Uterus (tissue), 4 donors: ENCODE measurements around the gene TMPRSS3. TPM values are rescaled to one million over a fixed set of nuclear protein-coding genes. Genes with fewer than 3 reads are reported as not detected.

Experiments used
- DNase-seq, 2 donors: peaks; one replicate each; pipeline ENCODE4 v3.0.0-alpha.2; 2019 to 2020
- H3K27ac ChIP-seq, 2 donors: fragments of 200-600 bp; sonication (generic); 1 replicate in 1 of 2; 2 replicates in 1 of 2; pipeline ENCODE4 v1.5.1; 2016 to 2018
- H3K27me3 ChIP-seq, 2 donors: fragments of 200-600 bp; sonication (generic); one replicate each; pipeline ENCODE4 v1.5.1; 2018 to 2019; ENCODE audit warnings: control low read depth in 1 of 2
- H3K36me3 ChIP-seq, 2 donors: fragments of 200-600 bp; sonication (generic); one replicate each; pipeline ENCODE4 v1.5.1; 2019; ENCODE audit warnings: control low read depth in 1 of 2
- H3K4me1 ChIP-seq, 2 donors: fragments of 200-600 bp; sonication (generic); one replicate each; pipeline ENCODE4 v1.5.1; 2018 to 2019; ENCODE audit warnings: control low read depth in 1 of 2
- H3K4me3 ChIP-seq, 2 donors: fragments of 200-600 bp; sonication (generic); 1 replicate in 1 of 2; 2 replicates in 1 of 2; pipeline ENCODE4 v1.5.1; 2018 to 2019; ENCODE audit warnings: mild to moderate bottlenecking in 1 of 2
- H3K9me3 ChIP-seq, 2 donors: fragments of 200-600 bp; sonication (generic); one replicate each; pipeline ENCODE4 v1.5.1; 2019; ENCODE audit warnings: control low read depth in 1 of 2
- POLR2A ChIP-seq, 2 donors: fragments of 450-650 bp; IDR thresholded peaks; one replicate each; pipeline ENCODE4 v1.6.1; 2016; ENCODE audit warnings: antibody characterized with exemption in 2 of 2, mild to moderate bottlenecking in 1 of 2, moderate library complexity in 1 of 2
- intact Hi-C: fragments of 100-400 bp; cut with DNase I; formaldehyde crosslinking; loops from one replicate; pipeline ENCODE4 v1.15.1; 2023; ENCODE audit warnings: low total_unique reads
- total RNA-seq, 4 donors: library from RNA; depleted of rRNA in 3 of 4; stranded (reverse); fragments of >200 nt in 3 of 4; gene quantifications; one replicate each; pipeline versions ENCODE4 v1.1.0 to v1.2.4, GENCODE V29; 2014 to 2023
- TF ChIP-seq, protein P1 (sequence below), 4 experiments: fragments of 200-600 bp in 2 of 4; fragments of 450-650 bp in 2 of 4; sonication (generic) in 2 of 4; IDR thresholded peaks; one replicate each; pipeline ENCODE4 v1.5.1; 2016 to 2019; ENCODE audit warnings: antibody characterized with exemption in 4 of 4, mild to moderate bottlenecking in 2 of 4, moderate library complexity in 1 of 4
- donor health status: DM: yes; HTN: yes; CAD: no.

Gene TMPRSS3
- total RNA-seq, 4 donors from 2014 or later: 0.18 to 4.4 TPM; not detected in 2

DNA sequence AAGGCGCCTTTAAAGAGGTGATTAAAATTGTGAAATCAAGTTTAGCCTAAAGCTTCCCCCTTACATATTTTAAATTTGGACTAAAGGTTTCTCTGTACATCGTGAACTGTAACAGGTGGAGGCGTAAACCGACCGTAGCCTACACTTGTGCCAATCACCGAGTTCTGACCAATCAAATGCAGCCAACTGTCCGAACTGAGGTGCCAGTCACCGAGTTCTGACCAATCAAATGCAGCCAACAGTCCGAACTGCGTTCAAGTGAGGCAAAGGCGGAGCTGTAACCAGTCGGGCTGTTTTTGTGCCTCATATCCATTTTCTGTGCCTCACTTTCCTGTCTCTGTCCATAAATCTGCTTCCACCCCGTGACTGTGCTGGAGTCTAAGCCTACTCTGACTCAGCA, 36.9 kb downstream of the TMPRSS3 start:
- Histone ChIP-seq H3K27me3 (no peaks in the 10 kb centered on the region), H3K9me3 (peaks cover 0 to 2% of the 10 kb centered on the region in 2 donors), H3K4me1 (no peaks in the 10 kb centered on the region), H3K4me3 (no peak overlapping the region), H3K27ac (no peak overlapping the region), H3K36me3 (no peaks in the 10 kb centered on the region)
- intact Hi-C loops: no loop called here
- DNase-seq: no peak
- no peak for TF ChIP-seq POLR2A (IDR thresholded peaks at IDR 0.05)
- TF ChIP-seq, protein P1, sequence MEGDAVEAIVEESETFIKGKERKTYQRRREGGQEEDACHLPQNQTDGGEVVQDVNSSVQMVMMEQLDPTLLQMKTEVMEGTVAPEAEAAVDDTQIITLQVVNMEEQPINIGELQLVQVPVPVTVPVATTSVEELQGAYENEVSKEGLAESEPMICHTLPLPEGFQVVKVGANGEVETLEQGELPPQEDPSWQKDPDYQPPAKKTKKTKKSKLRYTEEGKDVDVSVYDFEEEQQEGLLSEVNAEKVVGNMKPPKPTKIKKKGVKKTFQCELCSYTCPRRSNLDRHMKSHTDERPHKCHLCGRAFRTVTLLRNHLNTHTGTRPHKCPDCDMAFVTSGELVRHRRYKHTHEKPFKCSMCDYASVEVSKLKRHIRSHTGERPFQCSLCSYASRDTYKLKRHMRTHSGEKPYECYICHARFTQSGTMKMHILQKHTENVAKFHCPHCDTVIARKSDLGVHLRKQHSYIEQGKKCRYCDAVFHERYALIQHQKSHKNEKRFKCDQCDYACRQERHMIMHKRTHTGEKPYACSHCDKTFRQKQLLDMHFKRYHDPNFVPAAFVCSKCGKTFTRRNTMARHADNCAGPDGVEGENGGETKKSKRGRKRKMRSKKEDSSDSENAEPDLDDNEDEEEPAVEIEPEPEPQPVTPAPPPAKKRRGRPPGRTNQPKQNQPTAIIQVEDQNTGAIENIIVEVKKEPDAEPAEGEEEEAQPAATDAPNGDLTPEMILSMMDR (IDR thresholded peaks at IDR 0.05): no peak

DNA sequence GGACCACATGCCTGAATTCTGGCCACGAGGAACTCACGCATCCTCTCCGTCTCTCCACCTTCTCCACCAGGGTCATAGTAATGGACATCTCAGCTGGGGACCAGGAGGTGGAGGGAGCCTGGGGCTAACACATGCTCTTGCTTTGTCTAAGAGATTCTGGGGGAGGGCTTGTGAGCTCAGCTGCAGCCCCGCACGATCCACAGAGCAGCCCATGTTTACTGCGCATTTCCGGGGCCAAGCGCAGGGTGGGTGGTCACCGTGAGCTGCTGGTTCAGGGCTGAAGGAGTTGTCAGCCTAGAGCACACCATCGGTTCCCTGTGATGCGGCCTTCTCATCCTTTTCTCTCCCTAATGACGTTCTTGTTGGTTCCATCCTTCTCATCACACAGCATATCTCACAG, 37.6 kb downstream of the TMPRSS3 start:
- TF ChIP-seq, protein P1 (IDR thresholded peaks at IDR 0.05): no peak
- no peak for TF ChIP-seq POLR2A (IDR thresholded peaks at IDR 0.05)
- Histone ChIP-seq H3K4me3 (no peak overlapping the region), H3K27me3 (no peaks in the 10 kb centered on the region), H3K27ac (no peak overlapping the region), H3K9me3 (peaks cover 0 to 2% of the 10 kb centered on the region in 2 donors), H3K4me1 (no peaks in the 10 kb centered on the region), H3K36me3 (no peaks in the 10 kb centered on the region)
- no peak for DNase-seq
- intact Hi-C loops: no loop called here

DNA sequence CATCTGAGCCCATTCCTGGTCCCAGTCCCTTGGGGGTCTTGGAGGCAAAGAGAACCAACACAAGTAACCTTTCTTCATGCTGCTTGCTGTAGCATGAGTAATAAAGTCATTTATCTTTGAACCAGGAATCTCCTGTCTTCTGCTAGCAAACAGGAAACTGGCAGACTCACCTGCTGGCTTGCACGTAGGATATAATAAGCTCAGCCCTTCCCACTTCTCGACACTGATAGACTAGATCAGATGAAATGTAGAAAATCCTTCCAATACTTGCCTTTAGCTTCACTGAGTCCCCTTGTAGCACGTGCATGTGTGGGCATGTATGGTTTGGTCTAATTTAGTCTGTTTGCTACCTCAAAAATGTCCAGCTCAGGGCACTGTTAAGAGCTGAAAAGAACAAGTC, 38.5 kb downstream of the TMPRSS3 start:
- Histone ChIP-seq H3K27ac (no peak overlapping the region), H3K4me3 (no peak overlapping the region), H3K27me3 (no peaks in the 10 kb centered on the region), H3K36me3 (no peaks in the 10 kb centered on the region), H3K4me1 (no peaks in the 10 kb centered on the region), H3K9me3 (peaks cover 0 to 2% of the 10 kb centered on the region in 2 donors)
- TF ChIP-seq, protein P1 (IDR thresholded peaks at IDR 0.05): no peak
- no peak for TF ChIP-seq POLR2A (IDR thresholded peaks at IDR 0.05)
- intact Hi-C loops: no loop called here
- DNase-seq: no peak

DNA sequence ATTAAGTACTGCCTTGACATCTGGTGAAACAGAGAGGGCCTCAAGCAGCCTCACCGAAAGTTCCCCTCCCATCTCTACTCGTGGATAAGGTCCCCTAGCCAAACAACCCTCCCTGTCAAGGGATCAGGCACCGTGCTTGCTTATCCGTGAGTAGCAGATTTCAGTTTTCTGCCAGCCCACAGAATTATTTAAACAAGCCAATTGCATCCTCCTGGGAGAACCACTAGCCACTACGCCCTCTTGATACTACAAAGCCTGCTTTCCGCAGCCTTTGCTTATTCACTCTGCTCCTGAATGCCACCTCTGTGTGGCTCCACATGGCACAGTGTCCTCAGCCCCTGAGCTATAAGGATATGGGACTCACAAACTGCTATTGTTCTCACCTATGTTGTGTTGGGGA, 39.2 kb downstream of the TMPRSS3 start:
- Histone ChIP-seq H3K27me3 (no peaks in the 10 kb centered on the region), H3K27ac (no peak overlapping the region), H3K4me1 (no peaks in the 10 kb centered on the region), H3K9me3 (peaks cover 0 to 2% of the 10 kb centered on the region in 2 donors), H3K4me3 (no peak overlapping the region), H3K36me3 (no peaks in the 10 kb centered on the region)
- no peak for DNase-seq
- intact Hi-C loops: no loop called here
- TF ChIP-seq, protein P1 (IDR thresholded peaks at IDR 0.05): no peak
- TF ChIP-seq POLR2A (IDR thresholded peaks at IDR 0.05): no peak

DNA sequence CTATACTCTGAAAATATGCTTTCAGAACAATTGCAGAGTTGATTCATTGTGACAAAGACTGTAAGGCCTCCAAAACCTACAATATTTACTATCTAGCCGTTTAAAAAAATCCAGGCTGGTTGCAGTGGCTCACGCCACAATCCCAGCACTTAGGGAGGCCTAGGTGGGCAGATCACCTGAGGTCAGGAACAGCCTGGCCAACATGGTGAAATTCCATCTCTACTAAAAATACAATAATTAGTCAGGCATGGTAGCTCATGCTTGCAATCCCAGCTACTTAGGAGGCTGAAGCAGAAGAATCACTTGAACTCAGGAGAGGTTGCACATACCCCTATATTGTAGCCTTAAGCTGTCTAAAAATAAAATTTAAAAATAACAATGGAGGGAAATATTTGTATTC, 39.8 kb downstream of the TMPRSS3 start:
- intact Hi-C loops: no loop called here
- Histone ChIP-seq H3K4me1 (no peaks in the 10 kb centered on the region), H3K4me3 (no peak overlapping the region), H3K27me3 (no peaks in the 10 kb centered on the region), H3K36me3 (no peaks in the 10 kb centered on the region), H3K27ac (no peak overlapping the region), H3K9me3 (peaks cover 0 to 2% of the 10 kb centered on the region in 2 donors)
- TF ChIP-seq POLR2A (IDR thresholded peaks at IDR 0.05): no peak
- TF ChIP-seq, protein P1 (IDR thresholded peaks at IDR 0.05): no peak
- DNase-seq: no peak
